OCI-LY1 (cell line): Measurements from ENCODE around the gene ENPEP.

Source experiments
- H2AFZ ChIP-seq: fragments of 200-600 bp; sonication (generic), shearing (Covaris generic); 2 replicates; pipeline ENCODE4 v1.6.0; 2014; ENCODE audit warnings: antibody characterized with exemption, mild to moderate bottlenecking, low read length
- H3F3A ChIP-seq: fragments of 200-600 bp; sonication (generic), shearing (Covaris generic); 2 replicates; pipeline ENCODE4 v1.6.0; 2014; ENCODE audit warnings: mild to moderate bottlenecking, antibody characterized with exemption, low read length, moderate library complexity; ENCODE audit not compliant: insufficient read depth
- H3K27ac ChIP-seq: fragments of 200-600 bp; sonication (generic); 2 replicates; pipeline ENCODE4 v1.5.1; 2014; ENCODE audit warnings: low read length, mixed run types, mild to moderate bottlenecking, low read depth; ENCODE audit not compliant: poor library complexity, severe bottlenecking
- H3K27me3 ChIP-seq: fragments of 200-600 bp; sonication (generic); 2 replicates; pipeline ENCODE4 v1.6.0; 2014; ENCODE audit warnings: antibody characterized with exemption, mild to moderate bottlenecking, low read length, moderate library complexity; ENCODE audit not compliant: insufficient read depth
- H3K36me3 ChIP-seq: fragments of 200-600 bp; sonication (generic); 2 replicates; pipeline ENCODE4 v1.6.1; 2014; ENCODE audit warnings: mild to moderate bottlenecking, antibody characterized with exemption, low read length, moderate library complexity, mixed read lengths; ENCODE audit not compliant: insufficient read depth
- H3K4me1 ChIP-seq: fragments of 200-600 bp; sonication (generic); 2 replicates; pipeline ENCODE4 v1.5.1; 2014; ENCODE audit warnings: mild to moderate bottlenecking, low read length, moderate library complexity; ENCODE audit not compliant: insufficient read depth, severe bottlenecking
- H3K4me2 ChIP-seq: fragments of 200-600 bp; sonication (generic), shearing (Covaris generic); 2 replicates; pipeline ENCODE4 v1.6.1; 2014; ENCODE audit warnings: low read length
- H3K4me3 ChIP-seq: fragments of 200-600 bp; sonication (generic); 2 replicates; pipeline ENCODE4 v1.5.1; 2014; ENCODE audit warnings: low read length, low read depth, mild to moderate bottlenecking, mixed read lengths; ENCODE audit not compliant: poor library complexity, severe bottlenecking
- H3K79me2 ChIP-seq: fragments of 200-600 bp; shearing (Covaris generic); 2 replicates; pipeline ENCODE4 v1.6.1; 2016; ENCODE audit warnings: mixed run types, low read length, mixed read lengths; ENCODE audit not compliant: insufficient read depth
- H3K9ac ChIP-seq: fragments of 200-600 bp; sonication (generic), shearing (Covaris generic); 2 replicates; pipeline ENCODE4 v1.6.1; 2014; ENCODE audit warnings: mild to moderate bottlenecking, low read length, mixed read lengths
- H3K9me2 ChIP-seq: fragments of 200-600 bp; sonication (generic), shearing (Covaris generic); 2 replicates; pipeline ENCODE4 v1.6.1; 2014; ENCODE audit warnings: low read depth, mild to moderate bottlenecking, low read length, mixed read lengths
- H3K9me3 ChIP-seq: fragments of 200-600 bp; shearing (Covaris generic); 2 replicates; pipeline ENCODE4 v1.6.1; 2014; ENCODE audit warnings: low read length, mixed read lengths
- H4K20me1 ChIP-seq: fragments of 200-600 bp; sonication (generic), shearing (Covaris generic); 2 replicates; pipeline ENCODE4 v1.6.0; 2016; ENCODE audit warnings: mild to moderate bottlenecking, low read length; ENCODE audit not compliant: insufficient read depth
- CTCF ChIP-seq: fragments of 200-600 bp; sonication (generic), shearing (Covaris generic); IDR thresholded peaks from 2 replicates; pipeline ENCODE4 v1.5.1; 2017; ENCODE audit warnings: mild to moderate bottlenecking, antibody characterized with exemption, low read length, moderate library complexity, mixed read lengths
- EZH2 ChIP-seq: fragments of 200-600 bp; sonication (generic), shearing (Covaris generic); IDR thresholded peaks from 2 replicates; pipeline ENCODE4 v1.8.0; 2017; ENCODE audit warnings: borderline replicate concordance, mixed run types, mild to moderate bottlenecking, antibody characterized with exemption, low read length, moderate library complexity, mixed read lengths

Gene ENPEP

GRCh38 chr4:110498420-110498819 lies 22.5 kb downstream of the ENPEP start:
- no peak overlapping the region for H3K4me3 ChIP-seq
- no peak overlapping the region for H2AFZ ChIP-seq
- no peak overlapping the region for H3K9ac ChIP-seq
- TF ChIP-seq CTCF = no peak
- no peak for TF ChIP-seq EZH2
- no peaks in the 10 kb centered on the region for H3K79me2 ChIP-seq
- no peak overlapping the region for H3K4me2 ChIP-seq
- no peaks in the 10 kb centered on the region for H3F3A ChIP-seq
- H4K20me1 ChIP-seq = no peaks in the 10 kb centered on the region
- H3K27me3 ChIP-seq = no peaks in the 10 kb centered on the region
- no peak overlapping the region for H3K27ac ChIP-seq
- no peaks in the 10 kb centered on the region for H3K36me3 ChIP-seq
- no peaks in the 10 kb centered on the region for H3K9me2 ChIP-seq
- H3K9me3 ChIP-seq = no peaks in the 10 kb centered on the region
- no peaks in the 10 kb centered on the region for H3K4me1 ChIP-seq

GRCh38 chr4:110499126-110499525 lies 23.2 kb downstream of the ENPEP start:
- Histone ChIP-seq H3K4me2 (no peak overlapping the region), H3K9me2 (no peaks in the 10 kb centered on the region), H4K20me1 (no peaks in the 10 kb centered on the region), H3K9me3 (no peaks in the 10 kb centered on the region), H3K4me1 (no peaks in the 10 kb centered on the region), H3K27me3 (no peaks in the 10 kb centered on the region), H3K27ac (no peak overlapping the region), H3K4me3 (no peak overlapping the region), H3K79me2 (no peaks in the 10 kb centered on the region), H2AFZ (no peak overlapping the region), H3F3A (no peaks in the 10 kb centered on the region), H3K9ac (no peak overlapping the region), H3K36me3 (no peaks in the 10 kb centered on the region)
- TF ChIP-seq CTCF (no peak), EZH2 (no peak)

GRCh38 chr4:110501826-110502225 lies 25.9 kb downstream of the ENPEP start:
- H3F3A ChIP-seq = no peaks in the 10 kb centered on the region
- H2AFZ ChIP-seq = no peak overlapping the region
- no peaks in the 10 kb centered on the region for H3K9me3 ChIP-seq
- H4K20me1 ChIP-seq = no peaks in the 10 kb centered on the region
- no peaks in the 10 kb centered on the region for H3K9me2 ChIP-seq
- no peak overlapping the region for H3K4me3 ChIP-seq
- H3K36me3 ChIP-seq = no peaks in the 10 kb centered on the region
- TF ChIP-seq EZH2 = no peak
- no peak for TF ChIP-seq CTCF
- H3K4me1 ChIP-seq = no peaks in the 10 kb centered on the region
- no peaks in the 10 kb centered on the region for H3K27me3 ChIP-seq
- no peak overlapping the region for H3K27ac ChIP-seq
- no peak overlapping the region for H3K4me2 ChIP-seq
- no peaks in the 10 kb centered on the region for H3K79me2 ChIP-seq
- H3K9ac ChIP-seq = no peak overlapping the region
